ENCODE measurements around the gene SCN4B.

The SCN4B gene

DNA sequence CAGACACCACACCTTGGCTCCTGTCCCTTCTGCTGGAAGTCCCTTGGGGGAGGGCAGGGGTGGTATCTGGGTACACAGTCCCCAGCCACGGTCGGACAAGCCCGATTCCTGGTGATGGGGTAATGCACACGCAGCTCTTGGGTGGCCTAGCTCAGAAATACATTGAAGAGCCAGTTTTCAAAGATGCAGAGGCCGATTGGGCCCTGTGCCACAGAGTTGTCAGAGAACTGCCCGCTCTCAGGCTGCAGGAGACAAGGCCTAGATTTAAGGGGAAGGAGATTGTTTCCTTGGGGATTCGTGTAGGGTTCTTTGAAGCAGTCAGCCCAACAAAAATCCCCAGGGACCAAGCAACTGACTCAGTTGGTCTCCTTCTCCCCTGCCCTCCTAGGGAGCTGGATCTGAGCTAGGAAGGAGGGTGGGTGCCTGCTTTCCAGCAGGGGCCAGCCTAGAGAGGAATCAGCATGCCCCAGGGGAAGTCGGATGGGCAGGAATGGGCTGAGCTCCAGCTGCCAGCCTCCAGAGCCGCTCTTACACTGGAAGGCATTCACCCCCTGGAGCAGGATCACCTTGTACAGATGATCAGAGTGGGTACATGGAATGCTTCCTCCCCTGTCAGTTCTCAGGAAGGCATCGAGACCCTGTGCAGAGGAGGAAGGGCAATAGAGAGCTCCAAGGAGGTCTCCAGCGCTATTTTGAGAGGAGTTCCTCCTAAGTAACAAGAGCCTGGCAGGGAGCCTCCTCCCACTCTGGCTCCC is 3.3 kb upstream of the SCN4B start:
- in situ Hi-C loops (cut with HindIII; ENCODE audit: low sequenced_read_pairs): no loop called here

DNA sequence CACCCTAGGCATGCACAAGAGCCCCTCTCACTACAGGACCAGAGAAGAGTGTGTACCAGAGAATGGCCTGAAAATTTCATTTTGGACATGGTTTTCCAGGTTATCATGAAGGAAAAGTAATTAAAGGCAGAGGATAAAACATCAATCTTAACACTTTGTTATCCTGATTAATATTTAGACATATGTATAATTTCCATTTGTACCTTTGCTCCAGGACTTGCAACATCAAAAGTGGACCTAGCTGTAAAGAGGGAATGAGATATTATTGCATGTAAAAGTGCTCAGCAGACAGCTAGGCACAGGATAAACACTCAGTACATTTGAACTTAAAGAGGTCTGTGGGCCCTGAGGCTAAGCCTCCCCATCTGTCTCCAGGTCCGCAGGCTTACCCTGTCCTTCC is 2.0 kb upstream of the SCN4B start:
- in situ Hi-C loops (cut with HindIII; ENCODE audit: low sequenced_read_pairs): no loop called here

DNA sequence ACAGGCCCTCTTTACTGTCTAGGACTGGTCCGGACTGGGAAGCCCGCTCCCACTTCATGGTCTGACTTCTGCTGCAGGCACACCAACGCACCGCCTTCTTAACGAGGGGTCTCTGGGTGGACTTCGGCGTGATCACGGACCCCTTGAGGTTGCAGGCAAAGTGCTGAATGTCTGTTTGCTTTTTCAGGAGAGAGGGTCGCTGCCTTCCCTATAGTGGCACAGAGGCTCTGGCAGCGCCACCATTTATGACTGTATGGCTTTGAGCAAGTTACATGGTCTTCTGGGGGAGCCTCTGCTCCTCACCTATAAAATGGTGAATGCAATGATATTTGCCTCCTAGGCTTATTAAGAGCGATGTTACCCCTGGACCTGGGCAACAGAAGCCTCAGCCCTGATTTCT is 1.4 kb upstream of the SCN4B start:
- in situ Hi-C loops (cut with HindIII; ENCODE audit: low sequenced_read_pairs): no loop called here

DNA sequence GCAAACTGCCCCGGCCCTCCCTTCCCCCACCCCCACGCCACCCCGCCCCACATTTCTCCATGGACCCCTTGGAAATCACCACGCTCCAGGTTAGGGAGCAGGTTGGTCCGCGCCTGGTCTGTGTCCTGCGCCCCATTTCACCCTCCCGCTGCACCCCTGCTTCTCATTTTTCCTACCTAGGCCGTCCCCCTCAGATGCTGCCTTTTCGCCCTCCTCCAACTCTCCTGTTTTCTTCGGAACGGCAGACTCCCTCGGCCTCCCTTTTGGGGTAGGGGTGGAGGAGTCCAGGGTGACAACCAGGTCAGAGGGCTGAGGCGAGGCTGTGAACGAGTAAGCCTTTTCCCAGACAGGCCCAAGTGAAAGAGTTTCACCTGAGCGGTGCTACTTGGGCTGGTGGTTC is 893 bp upstream of the SCN4B start:
- in situ Hi-C loops (cut with HindIII; ENCODE audit: low sequenced_read_pairs): no loop called here

DNA sequence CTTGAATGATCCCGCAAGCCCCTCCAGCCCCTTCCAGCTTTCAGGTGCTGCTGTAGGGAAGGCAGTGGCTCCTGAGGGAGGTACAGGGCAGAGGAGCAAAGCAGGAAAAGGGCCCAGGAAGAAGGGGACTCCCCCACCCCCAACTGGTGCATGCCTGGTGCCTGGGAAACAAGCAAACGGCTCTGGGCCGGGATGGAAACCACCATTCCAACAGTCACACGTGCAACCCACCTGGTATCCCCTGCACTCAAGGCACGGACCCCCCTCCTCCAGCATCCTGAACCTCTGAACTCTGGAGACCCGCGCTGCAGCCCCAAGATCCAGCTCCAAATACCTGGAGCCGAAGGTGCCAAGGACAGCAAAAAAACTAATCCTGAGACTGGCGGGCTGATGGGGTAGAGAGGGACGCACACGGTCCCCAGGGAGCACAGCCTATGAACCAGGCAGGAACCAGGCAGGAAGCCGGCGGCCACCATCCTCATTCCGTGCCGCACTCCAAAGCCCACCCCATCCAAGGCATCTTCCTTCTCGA is 537 bp downstream of the SCN4B start:
- in situ Hi-C loops (cut with HindIII; ENCODE audit: low sequenced_read_pairs): no loop called here

DNA sequence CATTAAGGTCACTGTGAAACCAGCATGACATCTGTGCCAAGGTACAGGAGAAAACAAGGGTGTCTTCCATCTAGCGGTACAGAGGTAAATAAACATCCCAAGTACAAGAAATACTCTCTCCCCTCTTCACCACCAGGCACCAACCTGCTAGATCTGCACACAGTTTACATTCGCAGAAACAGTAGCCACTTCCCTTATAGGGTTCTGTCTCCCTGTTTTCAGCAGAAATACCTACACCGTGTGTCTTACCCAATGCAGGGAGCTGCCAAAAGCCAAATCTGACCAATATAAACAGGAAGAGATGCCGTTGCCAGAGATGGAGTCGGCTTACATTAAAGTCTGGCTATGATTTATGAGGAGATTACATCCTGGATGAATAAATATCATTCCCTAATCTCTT is 1.2 kb downstream of the SCN4B start:
- in situ Hi-C loops (cut with HindIII; ENCODE audit: low sequenced_read_pairs): no loop called here

DNA sequence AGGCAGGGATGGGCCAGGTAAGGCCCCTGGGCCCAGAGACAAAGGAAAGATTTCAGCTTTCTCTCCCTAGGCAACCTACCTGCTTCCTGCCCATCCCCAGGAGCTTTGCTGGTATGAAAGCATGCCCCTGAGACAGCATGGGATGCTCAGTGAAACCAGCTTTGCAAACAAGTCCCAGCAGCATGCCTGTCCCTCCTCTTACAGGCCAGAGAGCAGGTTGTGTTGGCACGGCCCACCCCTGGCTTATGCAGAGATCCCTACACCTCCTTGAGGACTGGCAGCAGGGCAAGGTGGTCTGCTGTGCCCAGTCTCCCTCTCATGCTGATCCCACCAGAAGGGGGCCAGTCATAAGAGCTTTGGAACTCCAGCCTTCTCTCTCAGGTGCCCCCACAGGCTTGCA is 3.1 kb downstream of the SCN4B start:
- in situ Hi-C loops (cut with HindIII; ENCODE audit: low sequenced_read_pairs): no loop called here

DNA sequence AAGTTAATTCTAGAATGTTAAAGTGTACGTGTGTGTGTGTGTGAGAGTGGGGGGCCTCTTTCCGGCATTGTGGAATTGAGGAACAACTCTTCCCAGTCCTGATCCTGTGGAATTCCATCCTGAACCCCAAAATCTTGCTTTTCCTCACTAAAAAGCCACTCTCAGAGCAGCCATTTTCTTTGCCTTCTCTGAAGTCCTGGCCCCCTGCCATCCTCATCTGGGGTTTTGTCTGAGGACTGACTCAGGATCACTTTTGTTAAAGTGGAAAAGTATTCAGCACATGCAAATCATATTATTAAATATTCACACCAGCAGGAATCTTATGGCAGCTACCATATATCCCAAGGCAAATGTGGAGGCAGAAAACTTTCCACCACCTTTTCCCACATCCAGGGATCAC is 3.8 kb downstream of the SCN4B start:
- in situ Hi-C loops (cut with HindIII; ENCODE audit: low sequenced_read_pairs): no loop called here

DNA sequence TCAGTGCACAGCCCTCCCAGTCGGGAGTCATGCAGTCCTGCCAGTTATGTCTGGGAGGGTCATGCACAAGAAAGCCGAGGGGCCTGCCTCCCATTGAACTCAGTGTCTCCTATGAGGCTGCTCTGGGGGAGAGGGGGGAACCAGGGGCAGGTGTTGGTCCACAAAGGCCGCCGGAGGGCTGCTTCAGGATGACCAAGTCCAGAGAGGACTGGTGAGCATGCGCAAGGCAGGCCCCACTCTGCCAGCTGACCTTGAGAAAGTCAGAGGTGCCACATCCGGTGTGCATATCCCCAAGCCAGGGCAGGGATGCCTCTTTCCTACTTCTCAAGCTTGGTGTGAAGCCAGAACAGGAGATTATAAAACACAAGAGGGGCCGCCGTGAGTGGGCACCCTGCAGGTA is 4.4 kb downstream of the SCN4B start:
- in situ Hi-C loops (cut with HindIII; ENCODE audit: low sequenced_read_pairs): no loop called here

DNA sequence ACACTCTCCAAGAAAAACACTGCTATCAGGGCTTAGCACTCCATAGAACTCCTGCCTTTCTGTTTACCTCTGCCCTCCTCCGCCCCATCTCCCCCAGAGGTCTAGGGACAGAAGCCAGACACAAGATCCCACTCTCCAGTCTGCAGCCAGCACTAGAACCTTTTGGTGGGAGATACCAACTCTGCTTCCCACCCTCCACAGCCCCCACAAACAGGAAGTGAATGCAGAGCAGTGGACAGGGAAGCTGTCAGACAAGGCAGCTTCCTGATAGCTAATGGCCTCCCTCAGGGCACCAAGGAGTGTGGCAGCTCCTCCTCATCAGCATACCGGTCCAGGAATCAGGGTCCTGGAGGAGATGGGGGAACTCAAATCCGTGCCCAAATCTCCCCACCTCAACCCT is 5.1 kb downstream of the SCN4B start:
- in situ Hi-C loops (cut with HindIII; ENCODE audit: low sequenced_read_pairs): no loop called here

DNA sequence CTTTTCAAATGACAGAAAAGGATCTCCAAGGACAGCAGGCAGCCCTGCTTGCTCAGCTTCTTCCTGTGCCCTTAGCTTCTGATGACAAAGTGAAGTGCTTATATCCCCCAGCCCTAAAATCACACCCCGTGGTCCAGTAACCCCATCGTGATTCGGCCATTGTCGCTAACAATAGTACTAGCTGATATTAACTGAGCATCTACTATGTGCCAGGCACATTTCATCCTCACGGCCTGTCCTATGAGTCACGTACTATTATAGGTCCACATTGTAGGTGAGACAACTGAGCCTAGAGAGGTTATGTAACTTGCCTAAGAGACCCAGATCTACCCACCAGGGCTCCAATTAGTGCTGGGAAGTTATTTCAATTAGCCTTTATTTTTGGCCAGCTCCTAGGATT is 6.1 kb downstream of the SCN4B start:
- in situ Hi-C loops (cut with HindIII; ENCODE audit: low sequenced_read_pairs): no loop called here

DNA sequence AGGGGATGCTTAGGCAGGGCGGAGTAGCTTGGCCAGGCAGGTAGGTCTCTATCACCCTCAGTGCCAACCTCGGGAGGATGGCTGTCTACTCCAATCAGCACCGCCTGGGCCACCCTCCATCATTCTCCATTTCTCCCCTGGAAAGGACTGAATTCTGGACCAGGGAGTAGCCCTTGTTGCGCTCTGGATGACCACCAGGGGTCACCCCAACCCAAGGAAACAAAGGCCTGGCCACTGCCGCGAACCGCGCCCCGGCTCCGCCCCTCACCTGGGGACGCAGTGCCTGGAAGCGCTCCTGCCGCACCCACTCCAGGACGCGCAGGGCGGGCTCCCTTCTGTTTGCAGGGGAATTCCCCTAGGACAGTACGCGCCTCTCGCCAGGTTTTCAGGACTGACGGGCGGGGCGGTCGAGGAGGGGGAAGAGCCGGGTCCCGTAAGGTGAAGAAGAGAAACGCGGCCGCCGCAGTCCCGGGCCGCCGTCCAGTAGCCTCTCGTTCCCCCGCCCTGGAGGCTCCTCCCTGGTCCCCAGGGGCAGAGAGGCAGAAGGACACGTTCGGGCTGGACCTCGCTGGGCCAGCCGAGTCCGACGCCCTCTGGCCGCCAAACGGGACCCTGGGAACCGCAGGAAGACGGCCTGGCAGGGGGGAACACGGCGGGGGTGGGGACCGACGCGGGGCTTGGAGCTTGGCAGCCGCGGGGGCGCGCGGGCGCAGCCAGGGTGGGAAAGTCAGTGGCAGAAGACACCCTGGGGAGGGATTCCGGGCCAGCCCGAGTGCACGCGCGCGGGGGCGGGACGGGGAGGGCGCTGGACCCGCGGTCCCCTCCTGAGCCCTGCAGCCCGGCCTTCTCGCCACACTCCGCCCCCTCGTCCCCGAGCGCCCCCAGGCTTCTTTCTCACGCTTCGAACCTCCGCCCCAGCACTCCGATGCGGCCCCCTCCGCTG is 7.1 kb downstream of the SCN4B start:
- in situ Hi-C loops (cut with HindIII; ENCODE audit: low sequenced_read_pairs): no loop called here

DNA sequence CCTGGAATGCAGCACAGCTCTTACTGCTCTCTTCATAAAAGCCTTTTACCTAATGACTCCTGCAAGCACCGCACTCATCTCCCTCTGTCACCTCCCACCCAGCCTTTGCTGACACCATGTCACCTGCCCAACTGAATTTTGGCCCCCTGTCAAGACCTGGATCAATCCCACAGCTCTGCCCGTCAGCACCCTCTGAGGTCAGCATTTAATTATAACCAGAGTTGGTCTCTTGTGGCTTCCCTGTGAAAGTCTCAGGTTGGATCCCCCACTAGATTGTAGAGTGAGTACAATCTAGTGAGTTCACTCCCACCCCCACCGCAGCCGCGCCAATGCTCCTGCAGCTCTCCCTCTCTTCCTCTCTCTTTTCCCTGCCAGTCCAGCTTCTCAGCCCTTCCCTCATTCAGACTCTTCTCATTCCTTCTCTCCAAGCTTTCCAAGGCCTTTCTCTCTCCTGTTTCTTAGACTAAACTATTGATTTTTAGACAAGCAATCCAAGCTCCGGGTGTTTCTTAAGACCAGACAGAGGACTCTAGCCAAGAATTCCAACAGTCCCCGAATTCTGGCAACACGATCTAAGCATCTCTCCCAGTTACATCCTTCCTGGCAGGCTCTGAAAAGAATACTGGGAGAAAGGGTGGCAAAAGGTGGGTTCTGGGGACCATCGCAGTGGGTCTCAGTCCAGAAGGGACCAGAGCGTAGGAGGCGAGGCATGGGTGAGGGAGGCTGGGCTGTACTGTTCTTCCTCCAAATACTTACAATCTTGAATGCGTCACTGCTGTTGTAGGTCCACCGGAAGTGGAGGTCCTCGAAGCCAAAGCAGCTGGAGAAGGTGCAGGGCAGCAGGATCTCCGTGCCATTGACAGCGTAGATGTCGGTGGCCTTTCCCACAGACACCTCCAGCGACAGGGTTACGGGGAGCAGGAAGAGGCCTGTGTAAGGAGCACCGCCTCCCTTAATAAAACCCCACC is 8.0 kb downstream of the SCN4B start:
- in situ Hi-C loops (cut with HindIII; ENCODE audit: low sequenced_read_pairs): no loop called here

DNA sequence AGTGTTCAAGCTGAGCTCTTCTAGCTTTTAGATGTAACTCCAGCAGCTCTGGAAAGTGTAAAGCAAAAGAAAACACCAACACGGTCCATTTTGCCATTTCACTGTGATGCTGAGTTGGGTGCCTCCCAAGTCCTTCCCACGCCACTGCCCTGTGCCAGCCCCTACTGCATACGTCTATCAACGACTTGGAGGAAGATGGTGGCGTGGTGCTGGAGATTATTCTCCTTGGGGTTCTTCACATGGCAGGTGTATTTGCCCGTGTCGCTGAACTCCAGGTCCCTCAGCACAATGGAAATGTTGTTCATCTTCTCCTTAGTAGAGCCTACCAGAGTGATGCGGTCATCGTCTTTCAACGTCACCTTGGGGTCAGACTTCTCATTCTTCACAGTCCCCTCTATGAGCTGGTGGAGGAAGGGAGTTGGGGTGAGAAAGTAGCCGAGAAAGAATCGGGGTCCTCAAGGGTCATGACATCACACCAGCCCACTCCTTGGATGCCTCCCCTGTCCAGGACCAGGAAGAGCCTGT is 8.9 kb downstream of the SCN4B start:
- in situ Hi-C loops (cut with HindIII; ENCODE audit: low sequenced_read_pairs): no loop called here

DNA sequence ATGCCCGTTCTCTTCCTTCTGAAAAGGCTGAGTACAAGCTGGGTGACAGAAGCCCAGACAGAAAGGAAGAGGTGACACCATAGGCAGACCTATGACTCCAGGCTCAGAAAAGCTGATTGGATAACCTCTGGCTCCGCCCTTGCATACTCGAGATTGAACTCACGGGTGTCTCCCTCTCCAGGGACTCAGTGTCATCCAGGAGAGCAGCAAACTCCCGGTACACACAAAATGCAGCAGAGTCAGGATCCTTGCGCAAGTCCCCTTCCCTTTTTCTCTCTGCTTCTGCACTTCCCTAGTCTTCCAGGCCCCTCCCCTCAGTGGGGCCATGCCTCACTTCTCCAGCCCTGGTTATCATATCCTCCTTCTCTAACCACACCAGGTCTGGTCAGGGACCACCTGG is 9.8 kb downstream of the SCN4B start:
- in situ Hi-C loops (cut with HindIII; ENCODE audit: low sequenced_read_pairs): no loop called here

DNA sequence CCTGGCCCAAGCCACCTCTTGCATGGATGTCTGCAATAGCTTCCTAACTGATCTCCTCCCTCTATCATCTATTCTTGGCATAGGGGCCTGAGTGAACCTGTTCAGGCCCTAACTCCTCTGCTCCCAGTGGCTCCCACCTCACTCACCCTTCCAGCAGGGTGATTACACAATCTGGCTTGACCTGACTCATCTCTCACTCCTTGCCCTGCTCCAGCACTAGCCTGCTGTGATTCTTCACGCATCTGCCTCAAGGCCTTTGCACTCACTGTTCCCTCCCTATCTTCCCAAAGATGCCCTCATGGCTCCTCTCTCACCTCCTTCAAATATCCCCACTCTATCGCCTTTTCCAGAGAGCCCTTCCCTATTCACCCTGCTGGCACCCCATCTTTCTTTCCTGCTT is 10.5 kb downstream of the SCN4B start:
- in situ Hi-C loops (cut with HindIII; ENCODE audit: low sequenced_read_pairs): no loop called here

DNA sequence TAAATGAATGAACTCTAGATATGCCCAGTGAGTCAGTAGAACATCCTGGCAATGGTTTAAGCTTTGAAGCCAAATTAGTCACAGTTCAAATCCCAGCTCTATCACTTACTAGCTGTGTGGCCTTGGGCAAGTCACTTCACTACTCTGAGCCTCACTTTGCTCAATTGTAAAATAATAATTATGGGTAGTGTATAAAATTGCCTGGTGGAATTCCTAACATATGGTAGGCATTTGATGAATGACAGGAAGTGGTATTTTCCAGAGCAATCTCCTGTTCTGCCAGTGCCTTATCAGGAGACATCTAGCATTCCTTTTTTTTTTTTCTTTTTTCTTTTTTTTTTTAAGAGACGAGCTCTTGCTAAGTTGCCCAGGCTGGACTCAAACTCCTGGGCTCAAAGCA is 13.0 kb downstream of the SCN4B start:
- in situ Hi-C loops (cut with HindIII; ENCODE audit: low sequenced_read_pairs): loop anchor here (5.0 kb wide), 1 partner anchor 33 kb away; no protein-coding TSS in a partner anchor

DNA sequence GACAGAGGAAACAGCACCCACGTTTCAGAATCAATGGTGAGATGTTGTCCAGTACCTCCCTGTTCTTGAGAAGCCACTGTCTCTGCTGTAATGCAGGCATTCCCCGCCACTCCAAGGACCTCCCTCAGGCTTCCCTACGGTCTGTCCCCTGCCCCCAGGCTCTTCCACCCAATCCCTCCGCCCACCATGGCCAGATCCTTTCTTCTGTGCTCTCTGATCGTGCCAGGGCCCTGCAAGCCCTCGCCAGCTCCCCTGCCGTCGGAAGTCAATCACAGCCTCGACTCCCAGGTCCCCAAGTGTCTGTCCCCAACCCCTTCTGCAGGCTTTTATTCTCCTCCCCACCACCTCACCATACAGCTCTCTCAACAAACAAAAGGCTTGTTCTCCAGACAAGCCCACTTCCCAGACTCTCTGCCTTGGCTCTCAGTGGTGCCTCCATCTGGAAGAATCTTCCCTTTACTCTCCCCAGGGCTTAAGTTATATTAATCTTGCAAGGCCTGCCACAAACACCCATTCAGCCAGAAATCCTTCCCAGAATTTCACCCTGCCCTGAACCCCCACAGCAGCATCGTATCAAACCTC is 13.7 kb downstream of the SCN4B start:
- in situ Hi-C loops (cut with HindIII; ENCODE audit: low sequenced_read_pairs): loop anchor here (5.0 kb wide), 1 partner anchor 33 kb away; no protein-coding TSS in a partner anchor

DNA sequence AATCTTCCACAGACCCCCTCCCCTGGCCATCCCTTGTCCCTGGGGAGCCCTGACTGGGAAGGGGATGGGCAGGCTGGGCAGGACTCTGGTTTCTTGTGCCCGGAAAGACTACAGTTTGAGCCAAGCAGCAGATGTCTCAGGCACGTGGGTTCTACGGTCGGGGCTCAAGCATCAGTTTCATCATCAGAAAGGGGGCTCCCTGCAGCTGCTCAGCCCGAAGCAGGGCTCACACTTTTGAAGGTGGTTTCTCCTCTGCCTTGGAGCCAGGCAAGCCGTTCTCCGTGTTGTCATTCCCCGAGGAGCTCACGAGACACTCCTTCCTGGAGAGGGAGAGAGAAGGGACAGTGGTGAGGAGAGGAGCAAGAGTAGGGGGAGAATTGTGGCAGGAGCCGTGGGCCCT is 15.8 kb downstream of the SCN4B start:
- in situ Hi-C loops (cut with HindIII; ENCODE audit: low sequenced_read_pairs): loop anchor here (5.0 kb wide), 1 partner anchor 36 kb away; no protein-coding TSS in a partner anchor

DNA sequence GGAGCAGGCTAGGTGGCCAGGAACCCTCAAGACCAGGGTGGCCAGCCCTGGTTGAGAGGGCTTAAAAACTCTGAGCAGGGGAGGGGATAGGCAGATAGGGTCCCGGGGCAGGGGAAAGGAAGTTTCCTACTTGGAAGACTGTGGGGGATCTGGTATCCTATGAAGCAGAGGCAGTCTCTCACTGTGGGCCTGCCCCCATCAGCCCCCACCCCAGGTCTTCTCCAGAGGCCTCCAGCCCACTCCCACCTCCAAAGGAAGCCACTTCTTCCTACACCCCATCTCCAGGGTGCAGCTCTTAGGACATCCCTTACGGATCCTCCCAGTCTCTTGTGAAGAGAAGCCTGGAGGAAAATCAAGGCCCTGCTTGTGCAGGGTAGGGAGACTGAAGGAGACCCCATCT is 16.3 kb downstream of the SCN4B start:
- in situ Hi-C loops (cut with HindIII; ENCODE audit: low sequenced_read_pairs): loop anchor here (5.0 kb wide), 1 partner anchor 36 kb away; no protein-coding TSS in a partner anchor

Data from endothelial cell of hepatic sinusoid (primary cell).